Aorta (tissue), 5 donors: ENCODE measurements around the gene MAP2. TPM values are rescaled to one million over a fixed set of nuclear protein-coding genes. Genes with fewer than 3 reads are reported as not detected.

Experiments used
- ATAC-seq: fragments of 200-7000 bp; cut with Tn5 transposase; one replicate; pipeline ENCODE4 v1.9.1; 2022; ENCODE audit warnings: moderate library complexity; ENCODE audit not compliant: low FRiP score
- DNase-seq, 2 donors: peaks; one replicate each; pipeline ENCODE4 v3.0.0-alpha.2; 2020
- H3K27ac ChIP-seq, 2 donors: one replicate each; pipeline ENCODE4 v1.5.1; 2013; ENCODE audit warnings: low read length in 2 of 2, mild to moderate bottlenecking in 2 of 2, moderate library complexity in 2 of 2, control low read depth in 1 of 2, inconsistent platforms in 1 of 2, low read depth in 1 of 2
- H3K27me3 ChIP-seq, 2 donors: one replicate each; pipeline ENCODE4 v1.6.1; 2013; ENCODE audit warnings: control low read depth in 1 of 2, low read length in 1 of 2, mild to moderate bottlenecking in 1 of 2, moderate library complexity in 1 of 2; ENCODE audit not compliant: insufficient read depth in 2 of 2, control insufficient read depth in 1 of 2
- H3K36me3 ChIP-seq, 2 donors: one replicate each; pipeline ENCODE4 v1.6.1; 2013; ENCODE audit warnings: control low read depth in 1 of 2, low read length in 1 of 2, mild to moderate bottlenecking in 1 of 2; ENCODE audit not compliant: insufficient read depth in 2 of 2, control insufficient read depth in 1 of 2
- H3K4me1 ChIP-seq, 2 donors: one replicate each; pipeline ENCODE4 v1.6.1; 2013; ENCODE audit warnings: low read length in 2 of 2, control low read depth in 1 of 2, mild to moderate bottlenecking in 1 of 2, moderate library complexity in 1 of 2; ENCODE audit not compliant: insufficient read depth in 2 of 2, control insufficient read depth in 1 of 2
- H3K4me3 ChIP-seq, 2 donors: one replicate each; pipeline ENCODE4 v1.5.1; 2013; ENCODE audit warnings: low read length in 2 of 2, control low read depth in 1 of 2, mild to moderate bottlenecking in 1 of 2
- H3K9me3 ChIP-seq: one replicate; pipeline ENCODE4 v1.6.1; 2013; ENCODE audit warnings: mild to moderate bottlenecking, low read length; ENCODE audit not compliant: control insufficient read depth
- WGBS, 2 donors: extraction: QIAGEN DNeasy Blood & Tissue Kit; methylation state at CpG; one replicate each; pipeline ENCODE4 v1.1.7; 2013; 5-methylcytosine and 5-hydroxymethylcytosine counted together
- intact Hi-C, 2 donors: fragments of 100-400 bp; cut with DNase I; formaldehyde crosslinking; loops; one replicate each; pipeline versions ENCODE4 v1.14.2 to v1.15.0; 2022
- polyA plus RNA-seq, 2 donors: library from polyadenylated mRNA; stranded (reverse); fragments of 200-250 nt; gene quantifications; one replicate each; pipeline ENCODE4 v1.2.3, GENCODE V29; 2013
- total RNA-seq, 2 donors: library from RNA; stranded (reverse); fragmentation: NEBNext Ultra II Directional; extraction: Animal tissue kit (Norgen Biotek cat#: 25700); gene quantifications; one replicate each; pipeline ENCODE4 v1.2.1, GENCODE V29; 2021
- donor health status: healthy with polysubstance abuse.
- donor health status: Bipolar disorder and iron deficiency.
- donor health status: DM: no; HTN: no; CAD: no.
- donor health status: DM: no; HTN: no; CAD: no.
- donor health status: DM: yes; HTN: yes; CAD: no.

MAP2 gene
- total and polyA plus RNA-seq, 4 donors = 15.3 to 59.7 (median 20.3) TPM

DNA sequence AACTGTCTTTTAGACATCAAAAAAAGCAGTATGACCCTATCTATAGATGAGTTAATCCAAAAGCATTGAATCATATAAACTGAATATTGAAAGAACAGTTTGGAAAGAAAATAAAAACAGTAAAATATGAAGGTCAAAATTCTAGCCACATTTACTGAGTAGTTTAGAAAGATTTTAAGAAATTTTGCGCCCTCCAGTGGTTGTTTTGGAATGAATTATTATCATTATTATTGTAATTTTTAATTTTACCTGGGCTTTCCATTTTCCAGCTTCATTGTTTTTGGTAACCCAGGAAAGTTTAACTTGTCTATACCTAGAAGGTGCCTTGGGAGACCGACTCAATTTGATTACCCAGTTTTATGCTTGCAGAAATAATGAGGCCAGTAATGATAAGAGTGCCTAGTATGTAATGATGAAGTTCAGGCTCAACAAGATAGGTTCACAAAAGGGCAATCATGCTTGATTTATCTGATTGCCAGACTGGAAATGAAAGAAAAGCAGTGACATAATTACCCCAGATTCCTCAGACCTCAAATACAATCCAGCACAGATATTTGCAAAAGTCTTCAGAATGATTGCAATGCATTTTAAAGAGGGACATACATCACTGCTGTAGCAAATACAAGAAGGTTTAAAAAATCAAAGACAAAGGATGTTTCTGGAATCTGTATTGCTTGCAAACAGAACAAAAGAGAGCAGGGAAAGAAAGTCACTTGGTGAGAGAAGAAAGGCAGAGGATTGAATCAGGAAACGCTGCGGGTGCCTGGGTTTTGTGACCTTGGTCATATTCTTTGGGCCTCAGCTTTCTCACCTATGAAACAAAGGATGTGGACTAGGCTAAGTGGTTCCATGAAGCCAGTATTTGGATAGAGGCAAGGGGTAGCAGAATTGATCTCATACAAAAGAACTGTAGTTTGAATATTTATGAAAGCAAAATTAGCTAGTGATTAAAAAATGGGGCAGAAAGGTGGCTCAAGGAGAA, 153.8 kb downstream of the MAP2 start:
- 68 to 76% methylated on average over 4 of the region's 4 CpGs for WGBS, 2 donors
- Histone ChIP-seq H3K9me3 (no peaks in the 10 kb centered on the region), H3K4me1 (peaks cover 0 to 3% of the 10 kb centered on the region in 2 donors), H3K27ac (no peak overlapping the region), H3K27me3 (no peaks in the 10 kb centered on the region), H3K36me3 (no peaks in the 10 kb centered on the region), H3K4me3 (no peak overlapping the region)
- intact Hi-C loops = loop anchor here in 1 of 2 donors (5.0 kb wide), 1 partner anchor 245 kb away; no protein-coding TSS in a partner anchor
- DNase-seq (no peak), ATAC-seq (no peak)

DNA sequence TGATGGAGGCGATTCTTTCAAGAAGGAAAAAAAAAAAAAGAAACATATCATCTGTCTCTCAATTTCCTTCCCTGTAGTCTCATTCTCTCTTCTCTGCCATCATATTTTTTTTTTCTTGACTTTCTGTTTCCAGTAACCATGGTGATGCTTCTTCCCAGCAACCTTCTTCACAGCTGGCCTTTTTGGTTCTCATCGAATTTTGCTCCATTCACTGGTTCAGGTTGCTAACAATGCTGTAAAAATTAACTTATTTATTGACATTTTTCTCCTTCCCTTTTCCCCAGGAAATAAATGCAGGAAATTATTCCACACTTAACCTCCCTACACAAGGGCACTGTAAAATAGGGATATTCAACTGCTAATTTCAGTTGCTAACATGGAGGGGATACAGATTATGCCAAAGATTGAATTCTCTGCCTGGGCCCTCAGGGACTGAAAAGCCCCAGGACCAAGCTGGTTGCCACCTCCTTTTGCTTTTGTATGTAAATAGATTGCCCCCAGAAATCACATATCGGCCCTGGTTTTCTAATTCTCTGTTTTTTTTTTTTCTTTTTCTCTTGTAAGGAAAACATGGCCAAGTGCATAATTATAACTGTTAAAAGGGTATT, 154.7 kb downstream of the MAP2 start:
- no peaks in the 10 kb centered on the region for H3K27me3 ChIP-seq
- no peaks in the 10 kb centered on the region for H3K36me3 ChIP-seq
- ATAC-seq (no peak), DNase-seq (no peak)
- H3K27ac ChIP-seq = no peak overlapping the region
- no peaks in the 10 kb centered on the region for H3K9me3 ChIP-seq
- intact Hi-C loops = loop anchor here in 1 of 2 donors (5.0 kb wide), 1 partner anchor 246 kb away; no protein-coding TSS in a partner anchor
- H3K4me3 ChIP-seq = no peak overlapping the region
- WGBS, 2 donors = 75 to 79% methylated on average over 3 of the region's 3 CpGs
- peaks cover 0 to 3% of the 10 kb centered on the region in 2 donors for H3K4me1 ChIP-seq

DNA sequence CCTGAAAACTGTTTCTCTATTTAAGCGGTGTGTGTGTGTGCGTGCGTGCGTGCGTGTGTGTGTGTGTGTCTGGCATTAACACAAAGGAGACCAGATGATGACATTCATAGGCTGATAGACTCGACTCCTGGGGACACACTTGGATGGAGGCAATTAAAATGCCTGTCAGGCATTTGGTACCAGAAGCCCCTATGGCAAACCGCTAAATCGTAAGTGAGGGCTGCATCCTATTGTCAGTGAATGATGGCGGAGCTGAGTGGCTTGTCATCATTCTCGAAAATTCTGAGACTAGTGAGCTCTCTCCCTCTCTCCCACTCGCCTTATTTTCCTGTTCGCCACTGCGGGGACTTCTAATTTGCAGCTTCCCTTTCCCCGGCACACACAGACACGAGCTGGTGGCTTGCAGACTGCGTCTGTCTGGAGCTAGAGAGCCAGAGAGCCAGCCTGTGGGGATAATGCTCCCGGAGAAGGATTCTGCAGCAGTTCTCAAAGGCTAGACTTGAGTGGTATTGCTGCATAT, 155.4 kb downstream of the MAP2 start:
- WGBS, 2 donors = 35 to 41% methylated on average over 17 of the region's 17 CpGs
- H3K4me3 ChIP-seq = peak overlapping the region in 1 of 2 donors; percentile 72

DNA sequence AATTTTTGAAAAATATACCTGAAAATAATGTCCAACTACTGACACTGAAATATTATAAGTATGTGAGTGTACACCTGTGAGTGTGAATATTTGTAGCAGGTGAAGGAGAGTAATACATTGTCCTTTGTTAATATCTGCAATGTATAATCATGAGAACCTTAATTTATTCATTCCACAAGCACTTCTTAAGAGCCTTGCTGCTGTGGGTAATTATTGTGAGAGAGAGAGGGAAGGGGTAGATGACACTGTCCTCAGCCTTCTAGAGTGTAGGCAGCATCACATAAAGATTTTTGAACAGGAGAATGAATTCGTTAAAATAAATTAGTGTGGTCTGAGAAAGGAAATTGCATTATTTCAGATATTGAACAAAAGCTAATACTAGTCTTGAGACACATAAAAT, 157.2 kb downstream of the MAP2 start:
- 92 to 93% methylated on average over 1 of the region's 1 CpG for WGBS, 2 donors
- intact Hi-C loops = no loop called here
- DNase-seq (no peak), ATAC-seq (no peak)
- H3K27me3 ChIP-seq = no peaks in the 10 kb centered on the region
- H3K27ac ChIP-seq = no peak overlapping the region
- H3K4me1 ChIP-seq = no peaks in the 10 kb centered on the region
- H3K4me3 ChIP-seq = no peak overlapping the region
- H3K36me3 ChIP-seq = no peaks in the 10 kb centered on the region
- no peaks in the 10 kb centered on the region for H3K9me3 ChIP-seq

More for the DNA sequence above, 155.4 kb downstream of the MAP2 start:
- DNase-seq = peak in 1 of 2 donors; percentile 54
- peak overlapping the region in 1 of 2 donors; percentile 36 for H3K27ac ChIP-seq
- no peaks in the 10 kb centered on the region for H3K27me3 ChIP-seq
- H3K36me3 ChIP-seq = no peaks in the 10 kb centered on the region
- H3K4me1 ChIP-seq = peaks cover 0 to 3% of the 10 kb centered on the region in 2 donors
- no peaks in the 10 kb centered on the region for H3K9me3 ChIP-seq
- intact Hi-C loops = loop anchor here in 1 of 2 donors (5.0 kb wide), 1 partner anchor 247 kb away; no protein-coding TSS in a partner anchor
- peak; percentile 60 for ATAC-seq

DNA sequence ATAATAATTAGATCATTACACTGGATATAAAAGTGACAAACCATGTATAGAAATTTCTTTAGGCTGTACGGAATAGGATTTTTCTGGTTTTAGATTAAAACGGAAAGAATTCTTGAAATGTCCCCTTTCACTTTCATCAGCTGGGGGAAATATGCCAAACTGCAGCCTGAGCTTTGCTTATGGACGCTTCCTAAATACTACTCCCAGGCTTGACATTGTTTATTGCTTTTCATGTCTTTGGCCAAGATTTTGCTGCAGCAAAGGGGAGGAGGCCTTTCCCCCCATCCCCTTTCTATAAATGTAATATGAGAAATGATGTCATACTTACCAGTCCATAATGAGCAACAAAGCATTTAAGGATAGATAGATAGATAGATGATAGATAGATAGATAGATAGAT, 158.4 kb downstream of the MAP2 start:
- 89 to 93% methylated on average over 3 of the region's 3 CpGs for WGBS, 2 donors
- H3K36me3 ChIP-seq = no peaks in the 10 kb centered on the region
- no peak overlapping the region for H3K4me3 ChIP-seq
- H3K4me1 ChIP-seq = no peaks in the 10 kb centered on the region
- intact Hi-C loops = no loop called here
- no peak for DNase-seq
- no peaks in the 10 kb centered on the region for H3K9me3 ChIP-seq
- no peak for ATAC-seq
- H3K27ac ChIP-seq = no peak overlapping the region
- no peaks in the 10 kb centered on the region for H3K27me3 ChIP-seq

DNA sequence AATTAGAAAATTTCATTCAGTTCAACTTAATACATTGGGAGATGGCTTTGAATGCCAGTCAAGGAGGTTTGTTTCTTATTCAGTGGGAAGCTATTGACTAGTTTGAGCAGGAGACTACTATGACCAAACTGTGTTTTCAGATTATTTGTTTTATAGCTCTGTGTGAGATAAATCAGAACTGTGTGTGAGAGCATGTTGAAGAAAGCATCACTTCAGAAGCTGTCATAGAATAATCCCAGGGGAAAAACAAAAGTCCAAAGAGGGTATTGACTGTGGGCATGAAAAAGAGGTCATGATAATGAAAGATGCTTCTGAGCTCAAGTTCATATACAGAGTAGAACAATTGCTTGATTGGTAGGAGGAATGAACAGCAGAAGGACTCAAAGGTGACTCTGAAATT, 160.6 kb downstream of the MAP2 start:
- intact Hi-C loops = no loop called here
- ATAC-seq (no peak), DNase-seq (no peak)
- no peaks in the 10 kb centered on the region for H3K36me3 ChIP-seq
- peaks cover 0 to 2% of the 10 kb centered on the region in 2 donors for H3K4me1 ChIP-seq
- H3K27me3 ChIP-seq = no peaks in the 10 kb centered on the region
- H3K27ac ChIP-seq = no peak overlapping the region
- no peaks in the 10 kb centered on the region for H3K9me3 ChIP-seq
- no peak overlapping the region for H3K4me3 ChIP-seq

DNA sequence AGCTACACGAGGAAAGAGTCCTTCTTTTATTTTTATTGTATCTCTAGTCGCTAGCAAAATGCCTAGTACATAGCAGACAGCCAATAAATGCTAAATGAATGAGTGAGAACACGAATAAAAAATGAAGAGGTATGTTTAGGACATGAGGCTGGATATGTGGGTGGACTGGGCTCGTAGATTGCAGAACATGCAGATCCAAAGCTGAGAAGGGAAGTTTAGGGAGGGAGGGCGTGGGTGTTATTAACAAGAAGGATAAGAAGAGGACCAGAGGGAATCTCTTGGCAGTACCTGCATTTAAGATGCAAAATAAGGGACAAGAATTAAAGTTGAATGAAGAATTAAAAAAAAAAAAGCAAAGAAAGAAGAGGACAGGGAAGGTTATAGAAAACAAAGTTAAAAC, 161.1 kb downstream of the MAP2 start:
- ATAC-seq (no peak), DNase-seq (no peak)
- Histone ChIP-seq H3K27me3 (no peaks in the 10 kb centered on the region), H3K9me3 (no peaks in the 10 kb centered on the region), H3K27ac (no peak overlapping the region), H3K36me3 (no peaks in the 10 kb centered on the region), H3K4me3 (no peak overlapping the region), H3K4me1 (peaks cover 0 to 2% of the 10 kb centered on the region in 2 donors)
- intact Hi-C loops = no loop called here
- 83 to 90% methylated on average over 5 of the region's 5 CpGs for WGBS, 2 donors

DNA sequence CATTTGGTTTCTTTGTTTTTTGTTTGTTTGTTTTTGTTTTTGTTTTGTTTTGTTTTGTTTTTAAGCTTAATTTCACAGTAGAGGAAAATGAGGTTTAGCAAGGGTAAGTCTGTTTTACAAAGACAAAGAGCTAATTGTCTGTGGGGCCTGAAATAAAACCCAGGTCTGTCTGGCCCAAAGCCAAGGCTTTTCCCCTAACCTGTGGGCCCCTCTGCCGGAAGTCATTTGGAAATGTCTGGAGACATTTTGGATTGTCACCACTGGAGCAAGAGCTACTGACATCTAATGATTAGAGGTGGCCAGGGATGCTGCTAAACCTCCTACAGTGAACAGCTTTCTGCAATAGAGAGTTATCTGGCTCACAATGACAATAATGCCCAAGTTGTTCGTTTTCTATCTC, 167.2 kb downstream of the MAP2 start:
- H3K9me3 ChIP-seq = no peaks in the 10 kb centered on the region
- H3K27me3 ChIP-seq = no peaks in the 10 kb centered on the region
- H3K27ac ChIP-seq = no peak overlapping the region
- intact Hi-C loops = no loop called here
- 78 to 85% methylated on average over 2 of the region's 2 CpGs for WGBS, 2 donors
- ATAC-seq (no peak), DNase-seq (no peak)
- no peak overlapping the region for H3K4me3 ChIP-seq
- H3K4me1 ChIP-seq = peaks cover 0 to 2% of the 10 kb centered on the region in 2 donors
- no peaks in the 10 kb centered on the region for H3K36me3 ChIP-seq
